Activated naive CD8-positive, alpha-beta T cell (primary cell): ENCODE results near the gene YPEL3.
A peak's percentile ranks its signal among the peaks of the same experiment; 100 is the strongest.

Experiments
- H3K27ac Mint-ChIP-seq: one replicate; pipeline ENCODE4 v1.8.0; 2021; ENCODE audit warnings: mixed read lengths
- H3K27me3 Mint-ChIP-seq: one replicate; pipeline ENCODE4 v1.8.0; 2021; ENCODE audit warnings: mixed read lengths
- H3K36me3 Mint-ChIP-seq: one replicate; pipeline ENCODE4 v1.8.0; 2021; ENCODE audit warnings: mixed read lengths
- H3K4me1 Mint-ChIP-seq: one replicate; pipeline ENCODE4 v1.8.0; 2021; ENCODE audit warnings: low read depth, mixed read lengths
- H3K4me3 Mint-ChIP-seq: one replicate; pipeline ENCODE4 v1.8.0; 2021; ENCODE audit warnings: mild to moderate bottlenecking, mixed read lengths
- H3K9me3 Mint-ChIP-seq: one replicate; pipeline ENCODE4 v1.8.0; 2021; ENCODE audit warnings: low read depth, mixed read lengths

Gene YPEL3

GRCh38 chr16:30070490-30070889 is 25.5 kb downstream of the YPEL3 start:
- H3K9me3 Mint-ChIP-seq: no peaks in the 10 kb centered on the region
- no peaks in the 10 kb centered on the region for H3K27me3 Mint-ChIP-seq
- peak overlapping the region; percentile 46 for H3K27ac Mint-ChIP-seq
- H3K36me3 Mint-ChIP-seq: peaks cover 2% of the 10 kb centered on the region
- H3K4me1 Mint-ChIP-seq: peaks cover 39% of the 10 kb centered on the region
- no peak overlapping the region for H3K4me3 Mint-ChIP-seq

GRCh38 chr16:30069611-30070462 is 26.2 kb downstream of the YPEL3 start:
- H3K9me3 Mint-ChIP-seq: no peaks in the 10 kb centered on the region
- peaks cover 2% of the 10 kb centered on the region for H3K36me3 Mint-ChIP-seq
- peak overlapping the region; percentile 50 for H3K27ac Mint-ChIP-seq
- no peaks in the 10 kb centered on the region for H3K27me3 Mint-ChIP-seq
- H3K4me3 Mint-ChIP-seq: peak overlapping the region; percentile 27
- H3K4me1 Mint-ChIP-seq: peaks cover 36% of the 10 kb centered on the region

GRCh38 chr16:30068750-30069610 is 27.0 kb downstream of the YPEL3 start:
- no peaks in the 10 kb centered on the region for H3K27me3 Mint-ChIP-seq
- peaks cover 35% of the 10 kb centered on the region for H3K4me1 Mint-ChIP-seq
- H3K27ac Mint-ChIP-seq: peak overlapping the region; percentile 90
- peak overlapping the region; percentile 77 for H3K4me3 Mint-ChIP-seq
- peaks cover 2% of the 10 kb centered on the region for H3K36me3 Mint-ChIP-seq
- H3K9me3 Mint-ChIP-seq: no peaks in the 10 kb centered on the region

GRCh38 chr16:30068333-30068732 is 27.7 kb downstream of the YPEL3 start:
- Mint-ChIP-seq H3K4me1 (peaks cover 40% of the 10 kb centered on the region), H3K36me3 (peaks cover 2% of the 10 kb centered on the region), H3K4me3 (peak overlapping the region; percentile 77), H3K9me3 (no peaks in the 10 kb centered on the region), H3K27me3 (no peaks in the 10 kb centered on the region), H3K27ac (peak overlapping the region; percentile 90)

GRCh38 chr16:30067584-30067916 is 28.5 kb downstream of the YPEL3 start:
- peaks cover 2% of the 10 kb centered on the region for H3K36me3 Mint-ChIP-seq
- peak overlapping the region; percentile 100 for H3K4me3 Mint-ChIP-seq
- H3K27me3 Mint-ChIP-seq: no peaks in the 10 kb centered on the region
- H3K4me1 Mint-ChIP-seq: peaks cover 40% of the 10 kb centered on the region
- H3K9me3 Mint-ChIP-seq: no peaks in the 10 kb centered on the region
- peak overlapping the region; percentile 97 for H3K27ac Mint-ChIP-seq

GRCh38 chr16:30066761-30067583 is 29.0 kb downstream of the YPEL3 start:
- H3K27ac Mint-ChIP-seq: peak overlapping the region; percentile 97
- H3K27me3 Mint-ChIP-seq: no peaks in the 10 kb centered on the region
- no peaks in the 10 kb centered on the region for H3K36me3 Mint-ChIP-seq
- H3K9me3 Mint-ChIP-seq: no peaks in the 10 kb centered on the region
- peak overlapping the region; percentile 100 for H3K4me3 Mint-ChIP-seq
- peaks cover 38% of the 10 kb centered on the region for H3K4me1 Mint-ChIP-seq

GRCh38 chr16:30065943-30066760 is 29.9 kb downstream of the YPEL3 start:
- Mint-ChIP-seq H3K4me1 (peaks cover 36% of the 10 kb centered on the region), H3K9me3 (no peaks in the 10 kb centered on the region), H3K36me3 (no peaks in the 10 kb centered on the region), H3K27ac (peak overlapping the region; percentile 97), H3K27me3 (no peaks in the 10 kb centered on the region), H3K4me3 (peak overlapping the region; percentile 100)

- Mint-ChIP-seq H3K9me3 (no peaks in the 10 kb centered on the region), H3K36me3 (no peaks in the 10 kb centered on the region), H3K27ac (peak within 1 kb of the TSS; percentile 97), H3K4me3 (peak within 1 kb of the TSS; percentile 100), H3K27me3 (no peaks in the 10 kb centered on the region), H3K4me1 (peaks cover 34% of the 10 kb centered on the region)
Observed at GRCh38 chr16:30065102-30065942, 30.7 kb downstream of the YPEL3 start, which contains the start of gene ALDOA. TSS of gene ALDOA (plus strand) at chr16:30065760. CDS start at chr16:30066898, 1,138 bp downstream.

GRCh38 chr16:30064729-30065101 is 31.3 kb downstream of the YPEL3 start:
- H3K4me1 Mint-ChIP-seq: peaks cover 31% of the 10 kb centered on the region

GRCh38 chr16:30063893-30064728 is 31.9 kb downstream of the YPEL3 start:
- Mint-ChIP-seq H3K36me3 (no peaks in the 10 kb centered on the region), H3K4me1 (peaks cover 26% of the 10 kb centered on the region), H3K4me3 (peak overlapping the region; percentile 100), H3K9me3 (no peaks in the 10 kb centered on the region), H3K27me3 (no peaks in the 10 kb centered on the region), H3K27ac (peak overlapping the region; percentile 100)

More at GRCh38 chr16:30064729-30065101, 31.3 kb downstream of the YPEL3 start:
- H3K36me3 Mint-ChIP-seq: no peaks in the 10 kb centered on the region
- no peaks in the 10 kb centered on the region for H3K9me3 Mint-ChIP-seq
- no peaks in the 10 kb centered on the region for H3K27me3 Mint-ChIP-seq
- peak overlapping the region; percentile 100 for H3K27ac Mint-ChIP-seq
- peak overlapping the region; percentile 100 for H3K4me3 Mint-ChIP-seq

GRCh38 chr16:30063278-30063892 is 32.6 kb downstream of the YPEL3 start:
- H3K4me3 Mint-ChIP-seq: peak overlapping the region; percentile 100
- peak overlapping the region; percentile 100 for H3K27ac Mint-ChIP-seq

GRCh38 chr16:30060836-30061554 is 35.0 kb downstream of the YPEL3 start:
- no peaks in the 10 kb centered on the region for H3K9me3 Mint-ChIP-seq

More at GRCh38 chr16:30063278-30063892, 32.6 kb downstream of the YPEL3 start:
- Mint-ChIP-seq H3K36me3 (no peaks in the 10 kb centered on the region), H3K9me3 (no peaks in the 10 kb centered on the region), H3K27me3 (no peaks in the 10 kb centered on the region), H3K4me1 (peaks cover 20% of the 10 kb centered on the region)

More at GRCh38 chr16:30060836-30061554, 35.0 kb downstream of the YPEL3 start:
- Mint-ChIP-seq H3K27me3 (no peaks in the 10 kb centered on the region), H3K4me3 (no peak overlapping the region), H3K27ac (no peak overlapping the region), H3K36me3 (no peaks in the 10 kb centered on the region), H3K4me1 (peaks cover 6% of the 10 kb centered on the region)
